CD4-positive, alpha-beta T cell (primary cell): Measurements from ENCODE around the gene HMG20A. TPM values are rescaled to one million over a fixed set of nuclear protein-coding genes. Genes with fewer than 3 reads are reported as not detected.

Experiments
- ATAC-seq: fragments of 200-7000 bp; cut with Tn5 transposase; one replicate; pipeline ENCODE4 v1.10.0; 2022; ENCODE audit warnings: mild to moderate bottlenecking; ENCODE audit not compliant: poor library complexity
- CTCF ChIA-PET: fragments of 350-600 bp; sonication (Branson Sonifier 250); formaldehyde crosslinking; loops from one replicate; lab custom pipeline; 2021; ENCODE audit warnings: antibody characterized with exemption, inconsistent platforms; lab: Charles Lee
- POLR2A ChIA-PET: fragments of 350-600 bp; sonication (Branson Sonifier 250); formaldehyde crosslinking; loops from one replicate; lab custom pipeline; 2021; ENCODE audit warnings: antibody characterized with exemption, inconsistent platforms; lab: Charles Lee
- DNase-seq, 14 experiments: peaks; one replicate each; pipeline ENCODE4 v3.0.0-alpha.2; 2013 to 2020; ENCODE audit warnings: mixed read lengths in 2 of 14
- H3K27ac ChIP-seq, 2 donors: one replicate each; pipeline versions ENCODE4 v1.5.1 to v1.7.0; 2013; ENCODE audit warnings: low read length in 2 of 2, low read depth in 1 of 2, mild to moderate bottlenecking in 1 of 2
- H3K27me3 ChIP-seq, 2 experiments: 1 replicate in 1 of 2; 2 replicates in 1 of 2; pipeline versions ENCODE4 v1.6.1 to v1.7.0; 2013; ENCODE audit warnings: low read length in 2 of 2, control low read depth in 1 of 2, mild to moderate bottlenecking in 1 of 2, moderate library complexity in 1 of 2; ENCODE audit not compliant: insufficient read depth in 2 of 2, control insufficient read depth in 1 of 2
- H3K36me3 ChIP-seq: one replicate; pipeline ENCODE4 v1.6.1; 2013; ENCODE audit warnings: low read length, control low read depth; ENCODE audit not compliant: insufficient read depth
- H3K4me1 ChIP-seq: one replicate; pipeline ENCODE4 v1.6.1; 2013; ENCODE audit warnings: low read length, control low read depth; ENCODE audit not compliant: insufficient read depth
- H3K4me3 ChIP-seq: one replicate; pipeline ENCODE4 v1.5.1; 2013; ENCODE audit warnings: mild to moderate bottlenecking, low read length, moderate library complexity
- H3K9me3 ChIP-seq, 2 experiments: 1 replicate in 1 of 2; 2 replicates in 1 of 2; pipeline versions ENCODE4 v1.6.1 to v1.7.0; 2013; ENCODE audit warnings: low read length in 2 of 2, mild to moderate bottlenecking in 2 of 2, control low read depth in 1 of 2, moderate library complexity in 1 of 2; ENCODE audit not compliant: control insufficient read depth in 1 of 2, insufficient read depth in 1 of 2
- H3K27ac Mint-ChIP-seq: one replicate; pipeline ENCODE4 v1.8.0; 2020; ENCODE audit warnings: mixed read lengths
- H3K27me3 Mint-ChIP-seq: one replicate; pipeline ENCODE4 v1.8.0; 2021; ENCODE audit warnings: mixed read lengths
- H3K36me3 Mint-ChIP-seq: one replicate; pipeline ENCODE4 v1.8.0; 2021; ENCODE audit warnings: low read depth, mixed read lengths
- H3K4me1 Mint-ChIP-seq: one replicate; pipeline ENCODE4 v1.8.0; 2021; ENCODE audit warnings: low read depth, mixed read lengths
- H3K4me3 Mint-ChIP-seq: one replicate; pipeline ENCODE4 v1.8.0; 2020; ENCODE audit warnings: mild to moderate bottlenecking, mixed read lengths
- H3K9me3 Mint-ChIP-seq: one replicate; pipeline ENCODE4 v1.8.0; 2020; ENCODE audit warnings: mixed read lengths
- intact Hi-C, 2 experiments: fragments of 100-400 bp; cut with DNase I in 1 of 2; cut with micrococcal nuclease in 1 of 2; formaldehyde crosslinking; loops; one replicate each; pipeline versions ENCODE4 v1.15.1 to v1.9.0; 2023 to 2025; cut with DNase I, micrococcal nuclease
- total RNA-seq, 174 experiments: library from RNA in 2 of 174; stranded (reverse) in 2 of 174; gene quantifications; one replicate each; pipeline ENCODE4 v1.2.3 and lab custom pipeline; 2021 to 2026
- TF ChIP-seq, protein P1 (sequence below): fragments of 200-600 bp; IDR thresholded peaks from one replicate; pipeline ENCODE4 v1.8.0; 2022; ENCODE audit warnings: antibody characterized with exemption, mild to moderate bottlenecking

HMG20A gene
- total RNA-seq, 2 experiments from 2014 or later, result 16.2 to 20.0 TPM

DNA sequence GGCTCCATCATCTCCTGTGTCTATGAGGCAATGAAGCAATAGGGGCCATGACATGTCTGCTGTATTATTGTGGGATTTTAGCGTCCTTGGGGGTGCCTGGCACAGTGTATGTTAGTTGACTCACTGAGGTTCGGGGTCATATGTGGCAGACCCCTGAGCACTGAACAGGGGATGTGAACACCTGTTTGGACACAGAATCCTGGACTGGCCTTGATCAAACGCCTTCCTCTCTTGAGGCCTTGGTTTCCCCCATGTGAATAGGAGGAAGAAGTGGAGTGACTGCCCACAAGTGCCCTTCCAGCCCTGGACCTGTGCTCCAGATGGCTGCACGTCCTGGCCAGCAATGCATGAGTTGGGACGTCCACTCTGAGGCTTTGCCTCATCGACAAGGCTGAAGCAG, 84.2 kb downstream of the HMG20A start:
- Histone ChIP-seq H3K36me3 (no peaks in the 10 kb centered on the region), H3K4me3 (no peak overlapping the region), H3K4me1 (peaks cover 4% of the 10 kb centered on the region), H3K27me3 (no peaks in the 10 kb centered on the region), H3K9me3 (no peaks in the 10 kb centered on the region), H3K27ac (no peak overlapping the region)
- Mint-ChIP-seq H3K9me3 (no peaks in the 10 kb centered on the region), H3K27me3 (no peaks in the 10 kb centered on the region), H3K4me3 (no peak overlapping the region), H3K36me3 (no peaks in the 10 kb centered on the region), H3K27ac (no peak overlapping the region), H3K4me1 (peaks cover 10% of the 10 kb centered on the region)
- ChIA-PET CTCF (no interaction called here), POLR2A (no interaction called here)
- DNase-seq (no peak), ATAC-seq (no peak)
- TF ChIP-seq, protein P1, sequence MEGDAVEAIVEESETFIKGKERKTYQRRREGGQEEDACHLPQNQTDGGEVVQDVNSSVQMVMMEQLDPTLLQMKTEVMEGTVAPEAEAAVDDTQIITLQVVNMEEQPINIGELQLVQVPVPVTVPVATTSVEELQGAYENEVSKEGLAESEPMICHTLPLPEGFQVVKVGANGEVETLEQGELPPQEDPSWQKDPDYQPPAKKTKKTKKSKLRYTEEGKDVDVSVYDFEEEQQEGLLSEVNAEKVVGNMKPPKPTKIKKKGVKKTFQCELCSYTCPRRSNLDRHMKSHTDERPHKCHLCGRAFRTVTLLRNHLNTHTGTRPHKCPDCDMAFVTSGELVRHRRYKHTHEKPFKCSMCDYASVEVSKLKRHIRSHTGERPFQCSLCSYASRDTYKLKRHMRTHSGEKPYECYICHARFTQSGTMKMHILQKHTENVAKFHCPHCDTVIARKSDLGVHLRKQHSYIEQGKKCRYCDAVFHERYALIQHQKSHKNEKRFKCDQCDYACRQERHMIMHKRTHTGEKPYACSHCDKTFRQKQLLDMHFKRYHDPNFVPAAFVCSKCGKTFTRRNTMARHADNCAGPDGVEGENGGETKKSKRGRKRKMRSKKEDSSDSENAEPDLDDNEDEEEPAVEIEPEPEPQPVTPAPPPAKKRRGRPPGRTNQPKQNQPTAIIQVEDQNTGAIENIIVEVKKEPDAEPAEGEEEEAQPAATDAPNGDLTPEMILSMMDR, result no peak
- intact Hi-C loops, result no loop called here

DNA sequence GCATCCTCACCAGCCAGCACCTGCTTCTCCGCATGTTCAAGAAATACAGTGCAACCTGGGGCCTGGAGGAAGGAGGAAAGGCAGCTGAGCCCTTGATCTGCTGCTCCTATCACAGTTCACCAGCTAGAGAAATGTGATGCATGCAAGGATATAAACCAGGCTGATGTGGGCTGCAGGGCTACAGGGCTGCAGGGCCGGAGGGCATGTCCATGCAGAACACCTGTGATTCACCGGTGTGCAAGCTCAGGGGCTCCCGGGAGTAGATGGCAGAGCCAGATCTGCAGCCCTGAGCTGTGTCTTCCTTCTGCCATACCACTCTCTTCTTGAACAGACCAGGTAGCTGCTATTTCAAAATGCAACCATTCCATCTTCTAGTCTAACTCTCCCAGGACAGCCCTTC, 84.9 kb downstream of the HMG20A start:
- Mint-ChIP-seq H3K27me3 (no peaks in the 10 kb centered on the region), H3K27ac (no peak overlapping the region), H3K4me1 (peaks cover 10% of the 10 kb centered on the region), H3K9me3 (no peaks in the 10 kb centered on the region), H3K4me3 (no peak overlapping the region), H3K36me3 (no peaks in the 10 kb centered on the region)
- no peak overlapping the region for H3K4me3 ChIP-seq
- no peak for ATAC-seq
- intact Hi-C loops, result no loop called here
- peaks cover 4% of the 10 kb centered on the region for H3K4me1 ChIP-seq
- ChIA-PET POLR2A (no interaction called here), CTCF (no interaction called here)
- TF ChIP-seq, protein P1, result no peak
- H3K27ac ChIP-seq, result no peak overlapping the region
- no peaks in the 10 kb centered on the region for H3K27me3 ChIP-seq
- H3K9me3 ChIP-seq, result no peaks in the 10 kb centered on the region
- no peaks in the 10 kb centered on the region for H3K36me3 ChIP-seq
- DNase-seq, result no peak

DNA sequence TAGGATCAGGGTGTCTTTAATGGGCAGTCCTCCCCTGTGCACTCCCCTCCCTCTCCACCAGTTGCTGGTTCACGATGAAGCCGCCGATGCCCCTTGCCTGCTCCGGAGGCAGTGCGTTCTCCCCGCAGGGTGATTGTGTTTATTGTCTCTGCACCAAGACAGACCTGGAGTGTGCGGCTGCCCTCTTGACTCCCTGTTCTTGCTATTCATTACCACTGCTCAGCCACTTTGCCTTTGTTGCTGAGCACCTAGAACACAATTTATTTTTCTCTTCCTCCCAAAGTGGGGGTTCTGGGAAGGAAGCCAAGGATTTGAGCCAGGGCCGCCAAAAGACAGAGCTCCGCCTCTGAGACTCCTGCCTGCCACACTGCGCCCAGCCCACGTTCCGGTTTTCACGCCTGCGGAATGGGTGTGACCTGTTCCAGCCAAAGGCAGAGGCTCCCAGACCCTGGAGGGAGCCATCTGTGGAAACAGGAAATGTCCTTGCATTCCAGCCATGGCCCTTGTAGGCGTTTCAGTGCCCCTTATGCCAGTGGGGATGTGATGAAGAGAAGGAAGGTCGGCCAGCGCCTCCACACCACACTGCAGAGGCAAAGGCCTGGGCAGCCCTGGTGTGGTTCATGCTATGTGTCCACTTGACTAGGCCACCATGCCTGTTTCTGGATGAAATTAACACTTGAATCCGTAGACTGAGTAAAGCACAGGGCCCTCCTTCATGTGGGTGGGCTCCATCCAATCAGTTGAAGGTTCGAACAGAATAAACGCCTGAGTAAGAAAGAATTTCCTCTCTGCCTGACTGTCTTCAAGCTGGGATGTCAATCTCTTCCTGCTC, 85.8 kb downstream of the HMG20A start:
- H3K4me3 Mint-ChIP-seq, result no peak overlapping the region
- Histone ChIP-seq H3K27ac (no peak overlapping the region), H3K36me3 (no peaks in the 10 kb centered on the region), H3K4me3 (no peak overlapping the region), H3K27me3 (no peaks in the 10 kb centered on the region), H3K9me3 (no peaks in the 10 kb centered on the region), H3K4me1 (peaks cover 4% of the 10 kb centered on the region)
- H3K36me3 Mint-ChIP-seq, result no peaks in the 10 kb centered on the region
- H3K27me3 Mint-ChIP-seq, result no peaks in the 10 kb centered on the region
- ATAC-seq (no peak), DNase-seq (no peak)
- TF ChIP-seq, protein P1, result no peak
- H3K9me3 Mint-ChIP-seq, result no peaks in the 10 kb centered on the region
- H3K27ac Mint-ChIP-seq, result no peak overlapping the region
- intact Hi-C loops, result no loop called here
- ChIA-PET CTCF (no interaction called here), POLR2A (no interaction called here)
- peaks cover 10% of the 10 kb centered on the region for H3K4me1 Mint-ChIP-seq
